Activated CD4-positive, CD25-positive, alpha-beta regulatory T cell treated with anti-CD3 and anti-CD28 coated beads, Interleukin-2, amount 50 U/mL, for 72 hours (primary cell): Measurements from ENCODE around the gene COG1.
"Not testable (repeated sequence)": the region's sequence is repeated elsewhere in the genome, so short reads cannot be mapped to it uniquely, and the experiment has no call there.

Source experiments
- DNase-seq: peaks from one replicate; pipeline ENCODE4 v3.0.0; 2021

COG1 gene, protein sequence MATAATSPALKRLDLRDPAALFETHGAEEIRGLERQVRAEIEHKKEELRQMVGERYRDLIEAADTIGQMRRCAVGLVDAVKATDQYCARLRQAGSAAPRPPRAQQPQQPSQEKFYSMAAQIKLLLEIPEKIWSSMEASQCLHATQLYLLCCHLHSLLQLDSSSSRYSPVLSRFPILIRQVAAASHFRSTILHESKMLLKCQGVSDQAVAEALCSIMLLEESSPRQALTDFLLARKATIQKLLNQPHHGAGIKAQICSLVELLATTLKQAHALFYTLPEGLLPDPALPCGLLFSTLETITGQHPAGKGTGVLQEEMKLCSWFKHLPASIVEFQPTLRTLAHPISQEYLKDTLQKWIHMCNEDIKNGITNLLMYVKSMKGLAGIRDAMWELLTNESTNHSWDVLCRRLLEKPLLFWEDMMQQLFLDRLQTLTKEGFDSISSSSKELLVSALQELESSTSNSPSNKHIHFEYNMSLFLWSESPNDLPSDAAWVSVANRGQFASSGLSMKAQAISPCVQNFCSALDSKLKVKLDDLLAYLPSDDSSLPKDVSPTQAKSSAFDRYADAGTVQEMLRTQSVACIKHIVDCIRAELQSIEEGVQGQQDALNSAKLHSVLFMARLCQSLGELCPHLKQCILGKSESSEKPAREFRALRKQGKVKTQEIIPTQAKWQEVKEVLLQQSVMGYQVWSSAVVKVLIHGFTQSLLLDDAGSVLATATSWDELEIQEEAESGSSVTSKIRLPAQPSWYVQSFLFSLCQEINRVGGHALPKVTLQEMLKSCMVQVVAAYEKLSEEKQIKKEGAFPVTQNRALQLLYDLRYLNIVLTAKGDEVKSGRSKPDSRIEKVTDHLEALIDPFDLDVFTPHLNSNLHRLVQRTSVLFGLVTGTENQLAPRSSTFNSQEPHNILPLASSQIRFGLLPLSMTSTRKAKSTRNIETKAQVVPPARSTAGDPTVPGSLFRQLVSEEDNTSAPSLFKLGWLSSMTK

DNA sequence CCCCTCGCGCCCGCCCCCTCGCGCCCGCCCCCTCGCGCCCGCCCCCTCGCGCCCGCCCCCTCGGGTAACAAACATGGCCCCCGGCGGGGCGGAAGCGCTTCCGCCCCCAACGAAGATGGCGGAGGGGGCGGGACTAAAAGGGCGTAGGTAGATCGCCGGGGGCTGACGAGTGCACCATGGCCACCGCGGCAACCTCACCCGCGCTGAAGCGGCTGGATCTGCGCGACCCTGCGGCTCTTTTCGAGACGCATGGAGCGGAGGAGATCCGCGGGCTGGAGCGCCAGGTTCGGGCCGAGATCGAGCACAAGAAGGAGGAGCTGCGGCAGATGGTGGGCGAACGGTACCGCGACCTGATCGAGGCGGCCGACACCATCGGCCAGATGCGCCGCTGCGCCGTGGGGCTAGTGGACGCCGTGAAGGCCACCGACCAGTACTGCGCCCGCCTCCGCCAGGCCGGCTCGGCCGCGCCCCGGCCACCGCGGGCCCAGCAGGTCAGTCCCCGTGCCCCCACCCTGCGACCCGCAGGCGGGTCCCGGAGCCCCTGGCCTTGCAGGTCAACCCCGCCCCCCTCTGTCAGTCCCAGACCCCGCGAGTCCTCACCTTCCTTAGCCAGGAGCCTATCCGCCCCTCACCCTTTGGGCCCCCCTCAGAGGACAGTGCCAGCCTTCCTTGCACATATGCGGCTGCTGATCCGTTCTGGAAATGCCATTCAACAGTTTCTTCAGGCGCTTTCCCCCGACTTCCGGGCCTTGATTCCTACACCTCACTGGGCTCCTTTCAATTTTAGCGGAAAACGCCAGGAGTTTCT, at the start of gene COG1:
TSS of gene COG1 (plus strand) at position 162 of the 808 bp plus-strand sequence. CDS start at position 177, 15 bp downstream.
- peak; percentile 75 for DNase-seq

DNA sequence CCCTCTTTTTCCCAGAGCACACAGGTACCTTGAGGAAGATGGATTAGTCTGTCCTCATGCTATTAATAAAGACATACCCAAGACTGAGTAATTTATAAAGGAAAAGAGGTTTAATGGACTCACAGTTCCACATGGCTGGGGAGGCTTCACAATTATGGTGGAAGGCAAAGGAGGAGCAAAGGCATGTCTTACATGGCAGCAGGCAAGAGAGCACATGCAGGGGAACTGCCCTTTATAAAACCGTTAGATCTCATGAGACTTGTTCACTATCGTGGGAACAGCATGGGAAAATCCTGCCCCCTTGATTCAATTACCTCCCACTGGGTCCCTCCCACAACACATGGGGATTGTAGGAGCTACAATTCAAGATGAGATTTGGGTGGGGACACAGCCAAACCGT, 48.6 kb upstream of the COG1 start:
- not testable (repeated sequence) for DNase-seq

DNA sequence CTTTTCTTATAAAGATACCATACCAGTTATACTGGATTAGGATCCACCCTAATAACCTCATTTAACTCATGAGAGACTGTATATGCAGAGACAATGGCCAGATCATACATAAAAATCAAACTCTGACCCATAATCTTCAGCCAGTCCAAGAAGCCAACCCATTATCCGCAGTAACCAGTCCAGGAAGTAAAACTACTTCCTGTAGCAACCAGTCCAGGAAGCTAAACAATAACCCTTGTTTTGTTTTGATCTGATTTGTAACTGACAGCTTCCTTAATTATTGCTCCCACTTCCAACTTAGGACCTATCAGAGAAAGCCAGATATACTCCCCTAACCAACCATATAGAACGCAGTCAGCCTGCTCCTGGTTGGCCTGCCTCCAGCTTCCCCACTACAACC, 47.2 kb upstream of the COG1 start:
- DNase-seq: no peak

DNA sequence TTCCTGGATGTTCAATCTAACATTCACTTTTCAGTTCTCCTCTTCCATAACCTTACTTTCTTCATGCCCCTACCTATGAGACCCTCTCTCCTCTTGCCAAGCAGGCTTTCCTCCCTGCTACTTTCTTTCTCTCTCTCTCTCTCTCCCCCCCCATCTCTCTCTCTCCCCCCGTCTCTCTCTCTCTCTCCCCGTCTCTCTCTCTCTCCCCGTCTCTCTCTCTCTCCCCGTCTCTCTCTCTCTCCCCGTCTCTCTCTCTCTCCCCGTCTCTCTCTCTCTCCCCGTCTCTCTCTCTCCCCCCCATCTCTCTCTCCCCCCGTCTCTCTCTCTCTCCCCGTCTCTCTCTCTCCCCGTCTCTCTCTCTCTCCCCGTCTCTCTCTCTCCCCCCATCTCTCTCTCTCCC, 45.1 kb upstream of the COG1 start:
- not testable (repeated sequence) for DNase-seq

DNA sequence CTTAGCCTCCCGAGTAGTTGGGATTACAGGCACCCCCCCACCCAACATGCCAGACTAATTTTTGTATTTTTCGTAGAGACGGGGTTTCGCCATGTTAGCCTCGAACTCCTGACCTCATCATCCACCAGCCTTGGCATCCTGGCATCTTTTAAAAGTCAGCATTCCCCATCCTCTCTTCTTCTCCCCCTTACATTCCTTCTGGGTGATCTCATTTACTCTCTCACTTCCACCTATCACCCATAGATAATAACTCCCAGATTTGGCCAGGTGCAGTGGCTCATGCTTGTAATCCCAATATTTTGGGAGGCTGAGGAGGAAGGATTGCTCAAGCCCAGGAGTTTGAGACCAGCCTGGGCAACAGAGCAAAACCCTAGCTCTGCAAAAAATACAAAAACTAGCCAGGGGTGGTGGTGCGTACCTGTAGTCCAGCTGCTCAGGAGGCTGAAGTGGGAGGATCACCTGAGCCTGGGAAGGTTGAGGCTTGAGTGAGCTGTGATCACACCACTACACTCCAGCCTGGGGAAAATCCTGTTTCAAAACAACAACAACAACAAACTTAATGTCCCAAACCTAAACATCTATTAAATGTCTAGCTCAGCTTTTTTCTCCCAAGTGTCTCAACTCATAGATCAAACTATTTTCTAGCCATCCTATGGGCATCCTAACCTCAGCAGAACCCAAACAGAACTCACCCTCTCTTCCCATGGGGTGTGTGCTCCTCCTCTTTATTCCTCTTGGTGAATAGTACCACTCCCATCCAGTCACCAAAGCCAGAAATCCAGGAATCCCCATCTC, 44.1 kb upstream of the COG1 start:
- no peak for DNase-seq

DNA sequence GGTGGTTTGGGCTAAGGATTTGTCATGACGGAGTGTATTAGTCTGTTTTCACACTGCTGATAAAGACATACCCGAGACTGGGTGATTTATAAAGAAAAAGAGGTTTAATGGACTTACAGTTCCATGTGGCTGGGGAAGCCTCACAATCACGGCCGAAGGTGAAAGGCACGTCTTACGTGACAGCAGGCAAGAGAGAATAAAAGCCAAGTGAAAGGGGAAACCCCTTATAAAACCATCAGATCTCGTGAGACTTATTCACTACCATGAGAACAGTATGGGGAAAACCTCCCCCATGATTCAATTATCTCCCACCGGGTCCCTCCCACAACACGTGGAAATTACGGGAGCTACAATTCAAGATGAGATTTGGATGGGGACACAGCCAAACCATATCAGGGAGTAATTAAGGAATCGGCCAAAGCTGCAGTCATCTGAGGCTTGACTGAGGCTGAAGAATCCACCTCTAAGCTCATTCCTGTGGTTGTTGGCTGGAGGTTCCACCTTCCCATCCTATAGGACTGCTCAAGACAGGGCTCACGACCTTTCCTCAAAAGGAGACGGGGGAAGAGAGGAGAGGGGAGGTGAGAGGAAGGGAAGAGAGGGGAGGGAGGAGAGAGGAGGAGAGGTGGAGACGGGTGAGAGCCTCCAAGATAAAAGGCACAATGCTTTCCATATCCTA, 42.1 kb upstream of the COG1 start:
- DNase-seq: not testable (repeated sequence)

DNA sequence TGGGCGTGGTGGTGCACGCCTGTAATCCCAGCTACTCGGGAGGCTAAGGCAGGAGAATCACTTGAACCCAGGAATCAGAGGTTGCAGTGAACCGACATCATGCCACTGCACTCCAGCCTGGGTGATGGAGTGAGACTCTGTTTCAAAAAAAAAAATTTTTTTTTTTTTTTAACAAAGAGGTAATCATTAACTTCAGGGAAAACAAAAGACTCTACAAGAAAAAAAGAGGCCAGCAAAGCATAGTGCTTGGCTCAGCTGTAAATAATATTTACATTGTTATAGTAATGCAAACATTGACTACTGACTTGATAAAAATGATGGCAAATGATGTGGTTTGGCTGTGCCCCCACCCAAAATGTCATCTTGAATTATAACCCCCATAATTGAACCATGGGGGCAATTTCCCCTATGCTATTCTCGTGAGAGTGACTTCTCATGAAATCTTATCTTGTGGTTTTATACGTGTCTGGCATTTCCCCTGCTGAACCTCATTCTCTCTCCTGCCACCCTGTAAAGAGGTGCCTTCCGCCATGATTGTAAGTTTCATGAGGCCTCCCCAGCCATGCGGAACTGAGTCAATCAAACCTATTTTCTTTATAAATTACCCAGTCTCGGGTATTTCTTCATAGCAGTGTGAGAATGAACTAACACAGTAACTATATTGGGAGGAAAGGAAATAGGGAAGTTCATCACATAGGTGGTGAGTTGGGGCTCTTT, 40.8 kb upstream of the COG1 start:
- DNase-seq: no peak

DNA sequence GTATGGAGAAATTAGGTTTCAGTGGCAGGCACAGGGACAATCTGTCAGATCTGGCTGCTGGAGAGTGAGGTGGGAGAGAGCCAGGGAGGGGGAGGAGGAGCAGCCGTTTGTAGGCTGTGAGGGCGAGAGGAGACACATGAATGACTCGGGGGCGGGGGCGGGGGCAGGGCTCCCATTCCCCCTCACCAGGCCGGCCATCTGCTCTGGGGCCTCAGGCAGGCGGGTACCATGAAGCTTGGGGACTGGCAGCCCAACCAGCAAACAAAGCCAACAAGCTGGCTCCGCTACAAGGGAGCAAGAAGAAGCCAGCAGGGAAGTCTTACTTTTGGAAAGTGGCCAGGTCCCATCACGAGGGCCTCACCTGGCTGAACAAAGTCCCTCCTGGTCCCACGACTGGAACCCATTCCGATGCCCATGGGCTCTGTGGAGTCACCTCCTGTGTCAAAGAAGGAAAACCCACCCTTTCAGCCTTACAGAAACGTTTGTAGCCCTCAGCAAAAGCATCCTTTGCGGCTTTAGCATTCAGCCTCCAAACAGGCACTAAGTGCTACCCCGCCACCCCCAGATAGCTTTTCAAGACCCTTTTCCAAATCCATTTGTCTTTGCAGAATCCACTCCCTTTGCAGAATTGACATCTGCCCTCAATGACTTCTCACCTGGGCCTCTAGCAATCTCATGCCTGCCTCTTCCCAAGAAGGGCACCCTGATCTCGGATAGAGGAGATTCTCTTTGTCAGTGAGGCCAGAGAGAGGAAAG, 37.3 kb upstream of the COG1 start:
- DNase-seq: no peak

DNA sequence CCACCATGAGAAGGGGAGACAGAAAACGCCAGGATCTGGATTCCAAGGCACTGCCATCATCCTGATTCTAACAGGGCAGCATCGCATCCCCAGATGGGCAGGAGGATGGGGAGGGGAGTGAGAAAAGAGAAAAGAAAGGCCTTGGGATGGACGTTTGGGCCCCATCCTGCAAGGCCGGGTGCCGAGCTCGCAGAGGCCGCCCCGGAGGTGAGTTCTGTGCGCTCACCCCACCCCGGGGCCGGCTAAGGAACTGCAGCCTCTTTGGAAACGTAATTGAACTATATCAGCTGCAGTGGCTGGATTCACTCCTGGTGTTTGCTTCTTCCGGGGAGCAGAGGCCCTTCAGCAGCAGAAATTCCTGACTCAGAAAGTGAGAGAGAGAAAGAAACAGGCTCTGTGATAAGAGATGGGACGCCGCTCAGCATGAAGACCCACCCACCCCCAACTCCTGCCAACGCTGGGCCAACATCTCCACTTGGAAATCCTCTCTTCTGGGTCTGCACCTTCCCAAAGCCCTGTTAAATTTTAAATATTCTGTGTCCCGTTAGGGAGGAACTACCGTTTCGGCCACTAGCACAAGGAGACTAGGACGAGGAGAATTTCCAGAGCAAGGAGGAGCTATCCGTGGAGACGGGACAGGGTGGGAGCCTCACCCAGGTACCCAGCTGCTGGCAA, 36.6 kb upstream of the COG1 start:
- peak; percentile 51 for DNase-seq

DNA sequence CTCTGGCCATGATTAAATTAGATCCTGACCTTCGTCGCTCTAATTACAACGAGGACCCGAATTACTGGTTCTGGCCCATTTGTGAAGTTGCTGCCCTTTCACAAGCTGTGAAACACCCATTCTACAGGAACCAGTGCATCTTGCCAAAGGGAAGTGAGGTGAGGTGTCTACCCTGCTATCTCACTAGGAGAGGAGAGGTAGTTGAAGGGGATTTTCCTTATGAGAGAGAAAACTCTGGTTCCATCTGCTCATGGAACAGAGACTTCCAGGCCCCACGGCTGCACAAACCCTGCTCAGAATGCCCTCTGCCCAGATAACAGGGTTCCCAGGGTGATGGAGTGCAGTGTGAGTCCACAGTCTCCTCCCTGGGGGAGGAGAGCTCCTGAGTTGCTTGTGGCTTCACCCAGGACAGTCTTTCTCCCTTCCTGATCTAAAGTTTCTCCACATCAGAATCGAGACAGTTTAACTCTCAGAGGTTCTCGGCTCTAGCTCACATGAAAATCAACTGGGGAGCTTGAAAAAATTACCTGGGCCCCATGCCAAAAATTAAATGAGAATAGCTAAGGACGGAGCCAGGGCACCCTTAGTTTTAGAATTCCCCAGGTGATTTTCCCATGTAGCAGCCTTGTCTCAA, 35.9 kb upstream of the COG1 start:
- no peak for DNase-seq

DNA sequence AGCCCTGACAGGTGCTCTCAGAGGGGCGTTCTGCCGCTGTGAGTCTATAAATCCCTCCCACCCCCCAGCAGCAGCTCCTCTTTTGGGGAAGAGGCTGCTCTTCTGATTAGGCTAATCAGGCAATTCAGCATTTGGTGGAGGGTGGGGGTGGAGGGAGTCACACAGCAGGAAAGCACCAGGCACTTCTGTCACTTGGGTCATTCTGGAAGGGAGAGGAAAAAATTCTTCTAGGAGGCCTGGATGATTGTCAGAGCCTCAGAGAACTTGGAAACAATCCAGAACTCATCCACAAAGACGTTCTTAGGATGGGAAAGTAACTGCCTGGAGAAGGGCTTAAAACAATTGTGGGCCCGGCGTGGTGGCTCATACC, 35.3 kb upstream of the COG1 start:
- no peak for DNase-seq

DNA sequence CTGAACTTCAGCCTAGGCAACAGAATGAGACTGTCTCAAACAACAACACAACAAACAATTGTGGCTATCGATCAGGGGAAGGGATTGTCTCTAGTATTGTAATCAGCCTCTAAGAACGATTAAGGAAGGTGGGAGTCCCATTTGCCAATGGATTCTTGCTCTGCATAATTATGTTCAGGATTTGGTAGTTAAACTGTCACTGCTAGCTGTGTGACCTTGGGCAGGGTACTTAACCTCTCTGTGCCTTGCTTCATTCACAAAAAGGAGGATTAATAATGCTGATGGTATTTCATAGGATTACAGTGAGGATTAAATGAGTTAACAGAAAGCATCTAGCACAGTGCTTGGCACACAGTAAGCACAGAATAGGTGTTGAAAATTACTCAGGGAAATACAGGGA, 34.7 kb upstream of the COG1 start:
- no peak for DNase-seq

DNA sequence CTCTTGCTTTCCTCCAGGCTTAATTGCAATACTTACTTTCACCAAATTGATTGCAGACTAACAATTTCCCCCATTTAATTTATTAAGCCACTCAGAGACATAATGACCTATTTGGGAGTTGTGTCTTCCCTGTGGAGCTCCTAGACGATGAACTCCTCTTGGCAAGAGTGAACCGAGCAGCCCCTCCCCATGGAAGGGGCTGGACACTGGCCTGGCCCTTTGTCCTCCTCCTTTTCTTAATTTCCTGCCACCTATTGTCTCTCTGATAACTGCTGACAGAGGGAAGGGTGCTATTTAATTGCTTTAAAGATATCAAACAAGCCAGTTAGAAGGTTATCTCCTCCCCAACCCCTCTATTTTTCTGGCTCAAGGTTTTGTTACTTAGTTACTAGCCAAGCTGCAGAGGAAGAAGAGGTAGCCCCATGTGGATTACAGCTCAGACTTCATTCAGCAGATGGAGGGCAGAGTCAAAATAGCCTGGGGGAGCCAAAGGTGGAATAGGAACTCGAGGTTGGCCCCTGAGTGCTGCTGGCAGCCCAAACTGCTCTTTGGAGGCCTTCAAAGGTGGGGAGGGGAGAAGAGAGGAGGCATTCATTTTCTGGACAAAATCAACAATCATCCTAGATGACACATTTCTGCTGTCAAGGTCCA, 31.8 kb upstream of the COG1 start:
- DNase-seq: no peak

DNA sequence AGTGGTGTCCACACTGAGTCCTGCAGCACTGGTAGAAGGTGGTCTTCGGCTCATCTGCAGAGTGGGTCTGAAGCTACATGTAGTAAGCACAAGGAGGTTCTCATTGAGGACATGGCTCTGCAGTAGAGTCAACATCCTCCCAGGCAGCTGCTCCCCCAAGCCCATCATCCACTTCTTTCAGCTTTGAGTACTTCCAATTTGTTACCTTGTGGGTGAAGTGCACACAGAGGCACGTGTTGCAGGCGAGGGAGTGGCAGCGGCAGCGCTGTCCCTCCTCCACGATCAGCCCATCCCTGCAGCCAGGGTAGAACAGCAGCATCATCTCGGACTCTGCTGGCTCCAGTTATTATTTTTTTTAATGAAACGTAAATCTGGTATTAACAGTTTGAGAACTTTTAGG, 29.8 kb upstream of the COG1 start:
- DNase-seq: no peak

DNA sequence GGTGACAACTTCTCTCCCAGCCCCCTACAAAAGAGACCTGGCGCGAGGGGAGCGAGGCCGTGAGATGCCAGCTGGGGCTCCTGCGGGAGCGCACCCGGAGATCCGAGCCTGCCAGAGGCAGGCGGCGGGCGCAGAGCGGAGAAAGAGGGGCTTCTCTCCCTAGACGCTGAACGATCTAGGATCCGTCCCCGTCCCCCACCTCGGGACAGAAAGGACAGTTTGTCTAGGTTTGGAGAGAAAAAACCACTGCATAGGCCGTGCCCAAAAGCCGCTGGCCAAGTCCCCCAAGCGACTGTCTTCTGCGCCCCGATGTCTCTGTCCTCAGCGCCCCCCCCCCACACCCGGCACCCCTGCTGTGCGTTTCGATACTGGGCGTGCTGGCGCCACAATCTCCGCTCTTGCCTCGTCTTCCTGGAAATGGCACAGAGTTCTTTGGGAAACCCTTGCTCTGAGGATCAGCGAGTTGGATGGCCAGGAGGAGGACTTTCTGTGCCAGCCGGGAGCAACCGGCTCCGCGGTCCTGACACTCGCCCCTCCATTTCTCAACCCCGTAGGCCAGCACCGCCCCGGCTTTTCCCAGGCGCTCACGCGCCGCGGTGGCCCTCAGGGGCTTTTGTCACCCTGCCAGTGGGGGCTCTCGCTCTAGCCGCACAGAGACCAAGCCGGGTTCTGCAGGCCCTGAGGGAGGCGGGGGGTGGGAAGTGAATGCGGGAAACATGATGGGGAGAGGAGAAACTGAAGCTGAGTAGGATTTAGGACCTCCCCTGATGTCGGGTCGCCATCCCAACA, 27.0 kb upstream of the COG1 start:
- DNase-seq: no peak

DNA sequence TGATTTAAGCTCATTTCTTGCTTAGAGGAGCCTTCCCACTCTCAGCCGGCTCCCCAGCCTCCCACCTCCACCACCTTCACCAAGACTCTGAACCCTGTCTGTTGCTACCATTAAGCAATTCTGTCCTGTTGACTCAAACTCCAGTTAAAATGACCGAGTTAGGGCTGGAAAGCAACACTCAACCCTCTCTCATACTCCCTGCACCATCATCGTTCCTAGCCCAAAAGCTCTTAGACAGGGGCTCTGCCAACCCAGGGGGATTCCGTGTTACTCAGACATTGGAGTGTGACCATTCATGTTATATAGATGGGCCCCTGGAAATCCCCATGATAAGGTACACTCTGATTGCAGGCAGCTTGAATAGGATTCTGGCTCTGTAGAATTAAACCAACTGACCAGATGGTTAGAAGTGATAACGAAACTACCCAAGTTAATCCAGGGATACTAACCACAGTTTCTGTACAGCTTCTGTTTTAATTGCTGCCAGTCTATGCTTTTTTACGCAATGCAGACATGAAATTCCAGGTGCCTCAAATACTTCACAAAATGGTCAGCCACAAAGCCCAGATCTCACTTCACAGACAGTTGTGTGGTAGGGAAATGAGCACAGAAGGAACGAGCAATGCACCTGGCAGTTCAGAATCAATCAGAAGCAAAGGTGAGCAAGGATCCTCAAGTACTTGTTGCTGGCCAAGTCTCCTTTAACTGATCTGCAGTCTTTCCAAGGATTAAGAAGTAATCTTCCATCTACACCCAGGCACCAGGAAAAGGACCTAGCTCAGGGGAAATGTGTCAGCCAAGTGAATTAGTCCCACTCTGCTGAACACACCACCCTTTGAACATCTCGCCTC, 25.9 kb upstream of the COG1 start:
- DNase-seq: no peak

DNA sequence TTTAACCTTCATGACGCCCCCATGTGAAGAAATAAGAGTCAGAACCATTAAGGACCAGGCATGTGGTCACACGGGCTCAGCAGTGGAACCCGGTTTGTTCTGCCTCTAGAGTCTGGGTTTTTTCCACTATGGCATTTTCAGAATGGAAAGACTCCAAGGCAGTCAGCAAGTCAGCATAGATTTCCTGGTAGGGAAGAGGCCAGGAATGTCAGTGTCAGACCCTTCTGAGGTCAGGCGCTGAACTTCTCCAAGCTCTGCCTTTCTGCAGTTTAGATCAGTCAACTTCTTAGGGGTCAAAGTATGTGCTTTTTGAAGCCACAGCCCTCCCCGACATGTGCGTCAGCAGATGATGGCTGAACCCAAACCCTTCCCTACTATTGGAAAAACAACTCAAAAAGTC, 24.2 kb upstream of the COG1 start:
- no peak for DNase-seq
